ENCODE data around the gene CYP2B6.
"Not testable (repeated sequence)": the region's sequence is repeated elsewhere in the genome, so short reads cannot be mapped to it uniquely, and the experiment has no call there.

CYP2B6 gene

GRCh38 chr19:41053331-41053730, 62.2 kb downstream of the CYP2B6 start:
- not testable (repeated sequence) for H3K36me3 ChIP-seq (ENCODE audit: control insufficient read depth, insufficient read depth, low read length); H3K9ac ChIP-seq (ENCODE audit: low read length); H3K27me3 ChIP-seq (ENCODE audit: control insufficient read depth, insufficient read depth, low read length); H3K4me1 ChIP-seq (ENCODE audit: control insufficient read depth, insufficient read depth, low read length); H3K9me3 ChIP-seq (ENCODE audit: control insufficient read depth, low read length); H3K4me3 ChIP-seq (ENCODE audit: low read length)

- Histone ChIP-seq H3K4me1 (ENCODE audit: control insufficient read depth, insufficient read depth, low read length) (no peaks in the 10 kb centered on the region), H3K27me3 (ENCODE audit: control insufficient read depth, insufficient read depth, low read length) (peaks cover 8% of the 10 kb centered on the region)
These were observed 74.0 kb downstream of the CYP2B6 start for GRCh38 chr19:41064974-41065569.

More at GRCh38 chr19:41064974-41065569, 74.0 kb downstream of the CYP2B6 start:
- no peaks in the 10 kb centered on the region for H3K9me3 ChIP-seq (ENCODE audit: control insufficient read depth, low read length)
- no peaks in the 10 kb centered on the region for H3K36me3 ChIP-seq (ENCODE audit: control insufficient read depth, insufficient read depth, low read length)
- no peak overlapping the region for H3K9ac ChIP-seq (ENCODE audit: low read length)
- H3K4me3 ChIP-seq (ENCODE audit: low read length) = no peak overlapping the region

Measured in mucosa of stomach (tissue), 1 donor.